NCI-H748 (cell line): ENCODE data around the gene SLC35A2.
"Not testable (repeated sequence)": the region's sequence is repeated elsewhere in the genome, so short reads cannot be mapped to it uniquely, and the experiment has no call there.

ENCODE experiments used
- DNase-seq: peaks from one replicate; lab custom pipeline; 2025; ENCODE audit not compliant: unreplicated experiment; lab: John Stamatoyannopoulos, UW

SLC35A2 gene

DNA sequence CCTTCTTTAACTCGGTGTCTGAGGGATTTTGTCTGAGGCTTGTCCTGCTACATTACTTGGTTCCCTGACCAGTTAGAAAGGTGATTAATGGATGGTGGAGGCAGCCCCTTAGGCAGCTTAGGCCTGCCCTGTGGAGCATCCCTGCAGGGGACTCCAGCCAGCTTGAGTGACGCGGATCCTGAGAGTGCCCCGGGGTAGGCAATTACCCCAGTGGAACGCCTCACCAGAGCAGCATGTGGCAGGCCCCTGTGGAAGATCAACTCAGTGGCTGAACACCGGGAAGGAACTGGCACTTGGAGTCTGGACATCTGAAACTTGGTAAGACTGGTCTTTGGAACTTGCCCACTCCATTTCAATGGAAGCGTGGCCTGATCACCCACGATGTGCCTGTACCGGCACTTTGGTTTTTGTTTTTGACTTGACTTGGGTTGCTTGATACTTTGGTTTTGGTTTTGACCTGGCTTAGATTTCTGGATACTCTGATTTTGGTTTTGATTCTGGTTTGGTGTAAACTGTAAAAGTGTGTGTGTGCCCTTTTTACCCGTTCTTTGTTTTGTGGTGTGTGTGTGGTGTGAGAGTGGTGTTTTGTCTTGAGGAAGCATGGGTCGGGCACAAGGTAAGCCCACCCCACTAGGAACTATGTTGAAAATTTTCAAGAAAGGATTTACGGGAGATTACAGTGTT lies 57.2 kb downstream of the SLC35A2 start:
- DNase-seq, result not testable (repeated sequence)

GRCh38 chrX:48853494-48853893 lies 58.0 kb downstream of the SLC35A2 start:
- DNase-seq, result not testable (repeated sequence)
